Activated CD8-positive, alpha-beta memory T cell treated with anti-CD3 and anti-CD28 coated beads, Interleukin-2, amount 50 U/mL, for 4 hours (primary cell): Measurements from ENCODE around the gene ARMH4.

Experiments used
- DNase-seq: peaks from one replicate; pipeline ENCODE4 v3.0.0-alpha.2; 2020

ARMH4 gene

GRCh38 chr14:58091883-58092630 is 60.0 kb downstream of the ARMH4 start:
- no peak for DNase-seq

- DNase-seq = no peak
Observed at GRCh38 chr14:58089612-58090011, 62.4 kb downstream of the ARMH4 start.

GRCh38 chr14:58088961-58089360 is 63.1 kb downstream of the ARMH4 start:
- DNase-seq = no peak

- no peak for DNase-seq
Observed at GRCh38 chr14:58085877-58086276, 66.1 kb downstream of the ARMH4 start.

GRCh38 chr14:58082491-58083098 is 69.4 kb downstream of the ARMH4 start:
- DNase-seq = no peak

- DNase-seq = no peak
Observed at GRCh38 chr14:58082011-58082410, 70.0 kb downstream of the ARMH4 start.

GRCh38 chr14:58078471-58078870 is 73.5 kb downstream of the ARMH4 start:
- DNase-seq = no peak

GRCh38 chr14:58078068-58078467 is 73.9 kb downstream of the ARMH4 start:
- no peak for DNase-seq

- DNase-seq = no peak
Observed at GRCh38 chr14:58077621-58078020, 74.4 kb downstream of the ARMH4 start.

GRCh38 chr14:58073516-58073915 is 78.5 kb downstream of the ARMH4 start:
- no peak for DNase-seq

- DNase-seq = peak; percentile 19
Observed at GRCh38 chr14:58072288-58073071, 79.5 kb downstream of the ARMH4 start.

GRCh38 chr14:58071341-58071740 is 80.7 kb downstream of the ARMH4 start:
- no peak for DNase-seq

- DNase-seq = no peak
Observed at GRCh38 chr14:58068306-58068705, 83.7 kb downstream of the ARMH4 start.

GRCh38 chr14:58066115-58066514 is 85.9 kb downstream of the ARMH4 start:
- DNase-seq = no peak

- no peak for DNase-seq
Observed at GRCh38 chr14:58061581-58061980, 90.4 kb downstream of the ARMH4 start.

GRCh38 chr14:58060898-58061297 is 91.1 kb downstream of the ARMH4 start:
- DNase-seq = no peak

GRCh38 chr14:58060077-58060476 is 91.9 kb downstream of the ARMH4 start:
- no peak for DNase-seq

GRCh38 chr14:58059126-58059525 is 92.9 kb downstream of the ARMH4 start:
- no peak for DNase-seq

GRCh38 chr14:58055497-58056010 is 96.5 kb downstream of the ARMH4 start:
- no peak for DNase-seq

GRCh38 chr14:58054100-58054499 is 97.9 kb downstream of the ARMH4 start:
- no peak for DNase-seq

GRCh38 chr14:58048219-58048618 is 103.8 kb downstream of the ARMH4 start:
- DNase-seq = no peak

- no peak for DNase-seq
Observed at GRCh38 chr14:58027904-58028303, 124.1 kb downstream of the ARMH4 start.

GRCh38 chr14:58026967-58027366 is 125.0 kb downstream of the ARMH4 start:
- DNase-seq = no peak

GRCh38 chr14:58026219-58026618 is 125.8 kb downstream of the ARMH4 start:
- DNase-seq = no peak
